K562 (cell line): Measurements from ENCODE around the gene ATP9B. TPM values are rescaled to one million over a fixed set of nuclear protein-coding genes. Genes with fewer than 3 reads are reported as not detected.

Source experiments
- BDP1 ChIP-seq: IDR thresholded peaks from 3 replicates; pipeline ENCODE4 v1.6.1; 2011; ENCODE audit not compliant: insufficient read length, insufficient read depth
- CBFA2T2 ChIP-seq: fragments of 450-650 bp; conservative IDR thresholded peaks from 2 replicates; pipeline ENCODE4 v1.6.1; 2017; ENCODE audit warnings: mild to moderate bottlenecking
- DPF2 ChIP-seq: fragments of 450-650 bp; IDR thresholded peaks from 2 replicates; pipeline ENCODE4 v1.6.1; 2016
- E2F4 ChIP-seq: sonication (generic); formaldehyde crosslinking; IDR thresholded peaks from 2 replicates; pipeline ENCODE4 v1.8.0; 2022; ENCODE audit warnings: mild to moderate bottlenecking, low read depth, missing genetic modification reagents
- FOXK1 ChIP-seq: sonication (generic); formaldehyde crosslinking; IDR thresholded peaks from 2 replicates; pipeline ENCODE4 v1.8.0; 2022; ENCODE audit warnings: missing genetic modification reagents, mild to moderate bottlenecking, borderline replicate concordance
- FOXM1 ChIP-seq, 2 experiments: fragments of 450-650 bp in 1 of 2; sonication (generic) in 1 of 2; formaldehyde crosslinking in 1 of 2; IDR thresholded peaks; 2 replicates each; pipeline versions ENCODE4 v1.6.1 to v1.9.0; 2017 to 2022; ENCODE audit warnings: low read depth in 2 of 2, mild to moderate bottlenecking in 2 of 2, missing genetic modification reagents in 1 of 2, moderate library complexity in 1 of 2
- HMG20A ChIP-seq: fragments of 450-650 bp; formaldehyde crosslinking; conservative IDR thresholded peaks from 2 replicates; pipeline ENCODE4 v1.4.0; 2020; ENCODE audit warnings: mild to moderate bottlenecking, mixed read lengths
- HMGN3 ChIP-seq: IDR thresholded peaks from 2 replicates; pipeline ENCODE4 v1.6.1; 2011; ENCODE audit warnings: borderline replicate concordance, low read depth, mild to moderate bottlenecking, mixed read lengths, low read length; ENCODE audit not compliant: insufficient read length; ENCODE audit errors: extremely low read depth
- HNRNPUL1 ChIP-seq: fragments of 200-400 bp; formaldehyde crosslinking; IDR thresholded peaks from 2 replicates; pipeline ENCODE4 v1.6.1; 2017; ENCODE audit warnings: low read length
- MAFF ChIP-seq: IDR thresholded peaks from 2 replicates; pipeline ENCODE4 v1.6.1; 2012; ENCODE audit warnings: low read length, improper control_type of control experiment
- NFIX ChIP-seq: fragments of 250-450 bp; sonication (Bioruptor Pico); IDR thresholded peaks from 2 replicates; pipeline ENCODE4 v1.4.0; 2020; ENCODE audit warnings: low read depth, mild to moderate bottlenecking, moderate library complexity
- POLR3A ChIP-seq: IDR thresholded peaks from 2 replicates; pipeline ENCODE4 v1.6.1; 2011; ENCODE audit warnings: borderline replicate concordance, mild to moderate bottlenecking, moderate library complexity; ENCODE audit not compliant: insufficient read length, insufficient read depth; ENCODE audit errors: extremely low read depth
- PTTG1 ChIP-seq: fragments of 450-650 bp; IDR thresholded peaks from 2 replicates; pipeline ENCODE4 v1.6.1; 2016; ENCODE audit warnings: low read depth, mild to moderate bottlenecking, missing genetic modification characterization, missing compliant biosample characterization
- SETDB1 ChIP-seq: IDR thresholded peaks from one replicate; pipeline ENCODE4 v1.6.1; 2012; ENCODE audit warnings: low read length, control low read depth, inconsistent platforms
- TFAP4 ChIP-seq: sonication (generic); formaldehyde crosslinking; IDR thresholded peaks from 2 replicates; pipeline ENCODE4 v1.8.0; 2022; ENCODE audit warnings: missing genetic modification reagents, mild to moderate bottlenecking, moderate library complexity, borderline replicate concordance
- THRA ChIP-seq: fragments of 450-650 bp; IDR thresholded peaks from 2 replicates; pipeline ENCODE4 v1.6.1; 2017; ENCODE audit warnings: mild to moderate bottlenecking, moderate library complexity
- ZBTB2 ChIP-seq: fragments of 450-650 bp; IDR thresholded peaks from 2 replicates; pipeline ENCODE4 v1.6.1; 2016; ENCODE audit warnings: antibody characterized with exemption
- ZEB2 ChIP-seq: fragments of 450-650 bp; IDR thresholded peaks from 2 replicates; pipeline ENCODE4 v1.6.1; 2016
- ZNF12 ChIP-seq: sonication (generic); formaldehyde crosslinking; IDR thresholded peaks from 2 replicates; pipeline ENCODE4 v1.4.0; 2020; ENCODE audit warnings: mild to moderate bottlenecking, missing genetic modification reagents
- ZNF24 ChIP-seq: fragments of 450-650 bp; IDR thresholded peaks from 2 replicates; pipeline ENCODE4 v1.6.1; 2016
- ZNF316 ChIP-seq: fragments of 450-650 bp; IDR thresholded peaks from 2 replicates; pipeline ENCODE4 v1.6.1; 2016
- ZNF707 ChIP-seq: fragments of 250-450 bp; sonication (Bioruptor Pico); conservative IDR thresholded peaks from 2 replicates; pipeline ENCODE4 v1.8.0; 2022; ENCODE audit warnings: inconsistent platforms, mild to moderate bottlenecking, moderate library complexity
- polyA plus RNA-seq, 8 experiments: library from polyadenylated mRNA; depleted of rRNA in 4 of 8; stranded (reverse) in 5 of 8; unstranded in 3 of 8; fragments of >200 nt; fragmentation: Nextera tagmentation in 2 of 8; fragmentation: Illumina TruSeq in 1 of 8; extraction: Ambion mirVana in 2 of 8; extraction: Trizol in 1 of 8; gene quantifications; 2 replicates each; pipeline versions ENCODE4 v1.2.1 to v1.2.3, GENCODE V29; 2011 to 2014; ENCODE audit warnings: inconsistent platforms in 1 of 8, missing spikeins in 1 of 8
- total RNA-seq, 7 experiments: library from RNA; depleted of rRNA in 6 of 7; stranded (reverse); fragments of >200 nt in 6 of 7; fragmentation: Illumina TruSeq in 2 of 7; extraction: Trizol in 2 of 7; gene quantifications; 2 replicates each; pipeline versions ENCODE4 v1.2.1 to v1.2.3, GENCODE V29; 2011 to 2021; ENCODE audit warnings: low replicate concordance in 1 of 7

ATP9B gene
- total and polyA plus RNA-seq, 9 of the 15 experiments (the other 6 are each of a cell fraction or from before 2014, with no cell fraction given): 0.66 to 13.2 (median 7.9) TPM

GRCh38 chr18:79258447-79258846 lies 189.3 kb downstream of the ATP9B start (continued):
- peak; percentile 41; the same call in 1 of the 2 replicates for TF ChIP-seq TFAP4 (CRISPR knock-in tag)
- no peak for TF ChIP-seq THRA
- no peak for TF ChIP-seq ZNF12 (CRISPR knock-in tag)
- no peak for TF ChIP-seq ZNF24
- no peak for TF ChIP-seq POLR3A
- no peak for TF ChIP-seq ZBTB2
- no peak for TF ChIP-seq E2F4 (CRISPR knock-in tag)
- peak; percentile 53 for TF ChIP-seq DPF2
- TF ChIP-seq BDP1: no peak
- no peak for TF ChIP-seq HNRNPUL1
- no peak for TF ChIP-seq SETDB1
- TF ChIP-seq ZNF316: peak; percentile 54
- TF ChIP-seq NFIX (CRISPR knock-in tag): no peak
- TF ChIP-seq MAFF: peak; percentile 59; the same call in 1 of the 2 replicates
- no peak for TF ChIP-seq ZNF707 (CRISPR knock-in tag)
- no peak for TF ChIP-seq HMGN3
- no peak for TF ChIP-seq PTTG1 (tag)
- TF ChIP-seq FOXK1 (CRISPR knock-in tag): no peak
- TF ChIP-seq ZEB2: no peak
- TF ChIP-seq FOXM1 (IDR thresholded peaks at IDR 0.05; ENCODE audit: low read depth): no peak
- TF ChIP-seq FOXM1 (CRISPR knock-in tag; IDR thresholded peaks at IDR 0.05; ENCODE audit: low read depth): no peak
- TF ChIP-seq CBFA2T2: peak; percentile 81
- no peak for TF ChIP-seq HMG20A (CRISPR knock-in tag)
